HG03066 (cell line): ENCODE results near the gene ADCK1.
A peak's percentile ranks its signal among the peaks of the same experiment; 100 is the strongest.
"Not testable (repeated sequence)": the region's sequence is repeated elsewhere in the genome, so short reads cannot be mapped to it uniquely, and the experiment has no call there.

Experiments used
- ATAC-seq: cut with Tn5 transposase; IDR thresholded peaks from one replicate; pipeline ENCODE4 v1.9.1; 2021; ENCODE audit warnings: low read depth; ENCODE audit not compliant: unreplicated experiment

ADCK1 gene, protein sequence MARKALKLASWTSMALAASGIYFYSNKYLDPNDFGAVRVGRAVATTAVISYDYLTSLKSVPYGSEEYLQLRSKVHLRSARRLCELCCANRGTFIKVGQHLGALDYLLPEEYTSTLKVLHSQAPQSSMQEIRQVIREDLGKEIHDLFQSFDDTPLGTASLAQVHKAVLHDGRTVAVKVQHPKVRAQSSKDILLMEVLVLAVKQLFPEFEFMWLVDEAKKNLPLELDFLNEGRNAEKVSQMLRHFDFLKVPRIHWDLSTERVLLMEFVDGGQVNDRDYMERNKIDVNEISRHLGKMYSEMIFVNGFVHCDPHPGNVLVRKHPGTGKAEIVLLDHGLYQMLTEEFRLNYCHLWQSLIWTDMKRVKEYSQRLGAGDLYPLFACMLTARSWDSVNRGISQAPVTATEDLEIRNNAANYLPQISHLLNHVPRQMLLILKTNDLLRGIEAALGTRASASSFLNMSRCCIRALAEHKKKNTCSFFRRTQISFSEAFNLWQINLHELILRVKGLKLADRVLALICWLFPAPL

GRCh38 chr14:77799863-77800730 is at the start of gene ADCK1:
Gene ADCK1 (plus strand): TSS chr14:77800109. CDS start chr14:77818979, 18,870 bp downstream.
- ATAC-seq, result peak; percentile 96

DNA sequence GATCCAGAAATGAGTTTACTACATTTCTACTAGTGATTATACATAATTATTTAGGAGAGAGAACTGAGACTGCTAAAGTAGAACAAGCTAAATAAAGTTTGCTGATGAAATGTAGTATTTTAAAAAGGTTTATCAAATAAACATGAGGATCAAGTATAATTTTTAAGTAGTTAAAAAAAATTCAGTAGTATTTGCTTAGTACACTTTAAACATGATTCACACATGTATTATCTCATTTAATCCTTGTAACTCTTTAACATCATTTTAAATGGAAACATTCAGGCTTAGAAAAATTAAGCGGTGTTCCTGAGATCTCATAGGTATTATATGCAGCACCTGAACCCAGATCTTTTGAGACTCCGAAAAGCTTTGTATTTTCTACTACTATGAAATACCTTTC is 47.6 kb upstream of the ADCK1 start:
- ATAC-seq, result no peak

DNA sequence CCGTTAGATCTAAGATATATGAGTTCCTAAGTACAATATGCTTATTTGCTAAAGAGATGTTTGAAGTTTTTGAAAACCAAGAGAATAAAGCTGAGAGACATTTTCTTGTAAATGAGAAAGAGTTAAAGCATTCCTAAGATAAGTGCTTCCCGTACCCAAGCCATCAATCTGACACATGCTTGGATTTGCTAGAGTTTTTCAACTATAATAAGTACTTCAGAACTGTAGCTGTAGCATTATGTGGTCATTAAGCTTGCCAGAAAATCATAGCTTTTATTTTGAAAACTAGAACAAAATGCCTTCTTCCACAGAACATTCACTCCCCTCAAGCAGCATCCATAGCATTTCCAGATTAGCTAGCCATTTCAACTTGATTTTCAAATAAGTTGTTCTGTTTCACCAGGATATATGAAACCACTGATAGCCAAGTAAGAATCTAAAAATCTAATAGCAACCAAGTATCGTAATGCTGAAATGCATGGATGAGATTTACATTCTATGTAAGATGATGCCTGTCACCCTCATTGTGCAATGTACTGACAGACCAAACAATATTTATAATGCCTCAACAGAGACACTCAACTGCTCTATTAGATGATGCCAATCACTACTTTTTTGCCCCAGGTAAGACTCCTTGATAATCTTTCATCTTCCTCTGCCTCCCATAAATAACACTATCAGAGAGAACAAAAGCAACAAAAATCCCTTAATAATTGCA is 47.0 kb upstream of the ADCK1 start:
- ATAC-seq, result no peak

GRCh38 chr14:77760381-77761204 is 39.3 kb upstream of the ADCK1 start, which contains the start of gene SNW1:
Gene SNW1 (minus strand): TSS chr14:77761156. CDS start chr14:77761127, 29 bp downstream.
- peak; percentile 90 for ATAC-seq

- no peak for ATAC-seq
Observed at GRCh38 chr14:77761205-77761931, 38.5 kb upstream of the ADCK1 start.

DNA sequence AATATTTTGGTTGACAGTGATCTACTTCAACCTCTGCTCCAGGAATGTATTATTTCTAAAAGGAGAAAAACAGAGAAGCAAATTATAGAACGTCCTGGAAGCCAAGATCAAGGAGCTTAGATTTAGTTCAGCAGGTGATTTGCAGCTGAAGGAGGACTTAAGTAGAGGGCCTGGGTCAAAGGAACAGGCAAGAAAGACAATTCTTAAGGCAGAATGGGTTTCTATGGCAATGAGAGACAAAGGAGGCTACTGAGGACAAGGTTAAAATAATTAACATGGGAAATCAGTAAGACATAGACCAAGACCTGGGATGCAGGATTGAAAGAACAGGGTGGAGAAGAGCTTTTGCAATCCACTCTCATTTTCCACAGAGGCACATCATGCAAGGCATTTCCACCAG is 36.6 kb upstream of the ADCK1 start:
- ATAC-seq, result no peak

DNA sequence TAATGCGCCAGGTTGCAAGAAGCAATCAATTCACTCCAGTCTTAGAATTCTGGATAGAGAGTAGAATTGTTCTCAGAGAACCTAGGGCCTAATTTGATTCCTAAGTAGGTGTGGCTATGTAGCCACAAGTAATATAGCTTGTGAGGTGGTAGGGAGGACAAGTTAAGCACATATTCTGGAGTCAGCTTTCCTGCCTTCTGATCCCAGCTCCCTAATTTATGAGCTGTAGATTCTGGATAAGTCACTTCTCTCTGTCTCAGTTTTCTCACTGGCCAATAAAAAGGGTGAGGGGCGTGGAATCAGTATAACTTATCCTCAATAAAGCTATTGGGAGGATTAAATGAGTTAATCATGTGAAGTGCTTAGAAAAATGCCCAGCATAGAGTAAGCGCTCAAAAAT is 35.9 kb upstream of the ADCK1 start:
- ATAC-seq, result no peak

- ATAC-seq, result not testable (repeated sequence)
Observed at GRCh38 chr14:77768442-77769069, 31.4 kb upstream of the ADCK1 start.

GRCh38 chr14:77773966-77774365 is 25.9 kb upstream of the ADCK1 start:
- ATAC-seq, result not testable (repeated sequence)

DNA sequence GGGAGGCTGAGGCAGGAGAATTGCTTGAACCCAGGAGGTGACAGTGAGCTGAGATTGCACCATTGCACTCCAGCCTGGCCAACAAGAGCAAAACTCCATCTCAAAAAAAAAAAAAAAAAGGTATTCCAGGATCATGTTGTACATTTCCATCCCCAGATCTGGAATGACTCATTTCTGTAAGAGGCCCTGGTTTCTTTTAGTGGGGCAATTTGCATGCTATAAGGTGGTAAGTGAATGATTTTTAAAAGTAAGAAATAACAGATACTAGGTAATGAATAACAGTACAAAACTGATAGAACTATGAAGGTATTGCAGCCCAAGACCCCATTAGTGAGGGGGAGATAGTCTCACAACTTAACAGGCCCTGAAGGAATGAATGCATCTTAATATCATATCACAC is 17.7 kb upstream of the ADCK1 start:
- ATAC-seq, result no peak

DNA sequence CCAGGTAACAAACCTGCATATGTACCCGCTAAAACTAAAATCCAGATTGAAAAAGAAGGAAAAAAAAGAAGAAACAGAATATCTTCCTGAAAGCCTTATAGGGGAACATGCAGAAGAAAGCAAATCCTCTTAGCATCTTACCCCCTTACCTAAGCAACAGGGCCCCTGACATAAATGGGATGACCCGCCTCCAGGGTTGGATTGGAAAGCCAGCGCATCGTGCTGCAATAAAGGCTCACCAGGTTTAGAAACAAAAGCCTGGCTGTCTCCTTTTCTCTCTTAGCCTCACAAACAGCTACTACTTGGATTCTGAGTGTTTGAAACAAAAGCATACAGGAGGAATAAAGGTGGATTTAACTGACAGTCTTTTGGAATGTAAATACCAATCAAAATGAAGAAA is 13.8 kb upstream of the ADCK1 start:
- ATAC-seq, result no peak

GRCh38 chr14:77790566-77791224 is 9.2 kb upstream of the ADCK1 start:
- ATAC-seq, result no peak

- no peak for ATAC-seq
Observed at GRCh38 chr14:77791225-77791600, 8.7 kb upstream of the ADCK1 start.

- ATAC-seq, result not testable (repeated sequence)
Observed at GRCh38 chr14:77793255-77793654, 6.7 kb upstream of the ADCK1 start.

DNA sequence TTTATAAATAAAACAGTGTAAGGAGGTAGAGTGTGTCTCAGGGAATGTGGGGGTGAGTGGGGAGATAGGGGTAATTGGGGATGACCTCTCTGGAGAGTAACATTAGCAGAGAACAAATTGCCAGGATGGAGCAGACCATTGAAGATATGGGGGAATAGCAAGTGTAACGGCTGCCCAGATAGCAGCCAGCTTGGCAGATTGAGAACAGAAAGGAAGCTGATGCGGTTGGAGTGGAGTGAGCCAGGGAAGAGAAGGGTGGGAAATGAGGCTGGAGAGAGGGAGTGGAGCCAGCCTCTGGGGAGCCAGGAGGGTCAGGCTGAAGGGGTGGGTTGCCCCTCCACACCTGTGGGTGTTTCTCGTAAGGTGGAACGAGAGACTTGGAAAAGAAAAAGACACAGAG is 5.6 kb upstream of the ADCK1 start:
- no peak for ATAC-seq

DNA sequence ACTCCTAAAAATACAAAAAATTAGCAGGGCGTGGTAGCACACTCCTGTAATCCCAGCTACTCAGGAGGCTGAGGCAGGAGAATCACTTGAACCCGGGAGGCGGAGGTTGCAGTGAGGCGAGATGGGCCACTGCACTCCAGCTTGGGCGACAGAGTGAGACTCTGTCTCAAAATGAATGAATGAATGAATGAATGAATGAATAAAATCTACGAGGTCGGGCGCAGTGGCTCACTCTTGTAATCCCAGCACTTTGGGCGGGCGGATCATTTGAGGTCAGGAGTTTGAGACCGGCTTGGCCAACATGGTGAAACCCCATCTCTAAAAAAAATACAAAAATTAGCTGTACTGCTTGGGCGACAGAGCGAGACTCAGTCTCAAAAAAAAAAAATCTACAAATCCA is 453 bp upstream of the ADCK1 start:
- ATAC-seq, result not testable (repeated sequence)

GRCh38 chr14:77800814-77801213 is 905 bp downstream of the ADCK1 start:
- no peak for ATAC-seq

- no peak for ATAC-seq
Observed at GRCh38 chr14:77804592-77804991, 4.7 kb downstream of the ADCK1 start.
